ENCODE measurements around the gene C3orf20. TPM values are rescaled to one million over a fixed set of nuclear protein-coding genes. Genes with fewer than 3 reads are reported as not detected.

Gene C3orf20
- total RNA-seq, 2 experiments from 2014 or later: 0.12 to 0.17 TPM

DNA sequence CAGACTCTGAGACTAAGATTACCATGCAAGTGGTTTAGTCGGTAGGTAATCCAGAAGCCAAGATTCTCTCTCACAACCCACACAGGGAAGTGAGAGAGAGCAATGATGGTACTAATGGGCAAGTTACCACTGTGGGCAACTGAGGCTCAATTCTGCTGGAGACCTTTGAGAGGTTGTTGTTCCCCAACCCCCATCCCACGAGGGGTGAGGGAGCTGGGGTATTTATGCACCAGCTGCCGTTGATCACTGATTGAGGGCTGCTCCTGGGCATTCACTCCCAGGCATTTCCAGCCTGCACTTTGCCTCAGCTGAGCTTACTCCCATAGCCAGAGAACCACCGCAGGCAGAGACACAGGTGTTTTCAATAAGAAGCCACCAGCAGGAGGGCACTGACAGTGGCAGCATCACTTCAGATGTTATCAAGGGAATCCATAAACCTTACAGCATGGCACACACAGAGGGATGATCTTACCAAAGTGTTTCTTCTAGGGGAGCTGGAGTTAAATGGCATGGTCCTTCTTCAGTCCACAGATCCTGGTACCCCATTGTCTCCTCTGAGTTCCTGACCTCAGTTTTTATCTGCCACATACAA is 38.3 kb upstream of the C3orf20 start:
- Mint-ChIP-seq H3K9me3 (no peaks in the 10 kb centered on the region), H3K36me3 (ENCODE audit: low read depth) (no peaks in the 10 kb centered on the region), H3K27ac (no peak overlapping the region), H3K4me3 (no peak overlapping the region), H3K27me3 (ENCODE audit: low read depth) (peaks cover 33% of the 10 kb centered on the region), H3K4me1 (ENCODE audit: low read depth) (no peaks in the 10 kb centered on the region)
- CTCF ChIA-PET: interaction anchor here (1.0 kb wide), 1 partner anchor 145 kb away, joined by 5 read pairs; no protein-coding TSS in a partner anchor
- DNase-seq: no peak
- intact Hi-C loops (cut with micrococcal nuclease): no loop called here

GRCh38 chr3:14640157-14640562 is 34.8 kb upstream of the C3orf20 start:
- CTCF ChIA-PET: interaction anchor here (1.1 kb wide), 1 partner anchor 15 kb away, joined by 7 read pairs; no protein-coding TSS in a partner anchor
- no peaks in the 10 kb centered on the region for H3K4me1 Mint-ChIP-seq (ENCODE audit: low read depth)
- H3K4me3 Mint-ChIP-seq: no peak overlapping the region
- intact Hi-C loops (cut with micrococcal nuclease): no loop called here
- H3K9me3 Mint-ChIP-seq: no peaks in the 10 kb centered on the region
- no peak for DNase-seq
- H3K27ac Mint-ChIP-seq: no peak overlapping the region
- H3K27me3 Mint-ChIP-seq (ENCODE audit: low read depth): peaks cover 33% of the 10 kb centered on the region
- H3K36me3 Mint-ChIP-seq (ENCODE audit: low read depth): no peaks in the 10 kb centered on the region

- CTCF ChIA-PET: interaction anchor here (0.8 kb wide), 1 partner anchor 9 kb away, joined by 4 read pairs; no protein-coding TSS in a partner anchor
- peaks cover 29% of the 10 kb centered on the region for H3K27me3 Mint-ChIP-seq (ENCODE audit: low read depth)
- H3K4me3 Mint-ChIP-seq: no peak overlapping the region
- no peak for DNase-seq
- no peak overlapping the region for H3K27ac Mint-ChIP-seq
- no peaks in the 10 kb centered on the region for H3K9me3 Mint-ChIP-seq
- intact Hi-C loops (cut with micrococcal nuclease): no loop called here
- H3K36me3 Mint-ChIP-seq (ENCODE audit: low read depth): no peaks in the 10 kb centered on the region
- H3K4me1 Mint-ChIP-seq (ENCODE audit: low read depth): no peaks in the 10 kb centered on the region
These were observed 34.2 kb upstream of the C3orf20 start for GRCh38 chr3:14640734-14641133.

DNA sequence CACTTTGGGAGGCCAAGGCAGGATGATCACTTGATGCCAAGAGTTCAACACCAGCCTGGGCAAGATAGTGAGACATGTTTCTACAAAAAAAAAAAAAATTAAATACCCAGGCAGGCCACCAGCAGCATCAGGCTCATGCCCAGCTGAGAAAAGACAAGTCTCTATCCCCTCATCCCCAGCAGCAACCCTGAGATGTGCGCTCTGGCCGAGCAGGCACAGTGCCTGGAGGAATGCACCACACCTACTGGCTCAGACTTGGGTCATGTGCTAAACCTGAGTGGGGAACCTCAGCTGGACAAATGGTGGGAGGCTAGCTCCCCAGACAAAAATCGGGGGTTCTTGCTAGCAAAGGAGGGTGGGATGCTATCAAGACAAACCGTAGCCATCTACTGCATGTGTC is 33.6 kb upstream of the C3orf20 start:
- no peaks in the 10 kb centered on the region for H3K4me1 Mint-ChIP-seq (ENCODE audit: low read depth)
- intact Hi-C loops (cut with micrococcal nuclease): no loop called here
- no peak overlapping the region for H3K4me3 Mint-ChIP-seq
- H3K27me3 Mint-ChIP-seq (ENCODE audit: low read depth): peaks cover 24% of the 10 kb centered on the region
- H3K27ac Mint-ChIP-seq: no peak overlapping the region
- no peak for DNase-seq
- CTCF ChIA-PET: interaction anchor here (0.8 kb wide), 1 partner anchor 8 kb away, joined by 4 read pairs; no protein-coding TSS in a partner anchor
- no peaks in the 10 kb centered on the region for H3K9me3 Mint-ChIP-seq
- H3K36me3 Mint-ChIP-seq (ENCODE audit: low read depth): no peaks in the 10 kb centered on the region

- no peak overlapping the region for H3K27ac Mint-ChIP-seq
- intact Hi-C loops (cut with micrococcal nuclease): no loop called here
- H3K4me1 Mint-ChIP-seq (ENCODE audit: low read depth): peaks cover 7% of the 10 kb centered on the region
- H3K27me3 Mint-ChIP-seq (ENCODE audit: low read depth): no peaks in the 10 kb centered on the region
- no peak for DNase-seq
- no peak overlapping the region for H3K4me3 Mint-ChIP-seq
- CTCF ChIA-PET: no interaction called here
- H3K9me3 Mint-ChIP-seq: no peaks in the 10 kb centered on the region
- no peaks in the 10 kb centered on the region for H3K36me3 Mint-ChIP-seq (ENCODE audit: low read depth)
These were observed 29.5 kb upstream of the C3orf20 start for GRCh38 chr3:14645453-14645852.

DNA sequence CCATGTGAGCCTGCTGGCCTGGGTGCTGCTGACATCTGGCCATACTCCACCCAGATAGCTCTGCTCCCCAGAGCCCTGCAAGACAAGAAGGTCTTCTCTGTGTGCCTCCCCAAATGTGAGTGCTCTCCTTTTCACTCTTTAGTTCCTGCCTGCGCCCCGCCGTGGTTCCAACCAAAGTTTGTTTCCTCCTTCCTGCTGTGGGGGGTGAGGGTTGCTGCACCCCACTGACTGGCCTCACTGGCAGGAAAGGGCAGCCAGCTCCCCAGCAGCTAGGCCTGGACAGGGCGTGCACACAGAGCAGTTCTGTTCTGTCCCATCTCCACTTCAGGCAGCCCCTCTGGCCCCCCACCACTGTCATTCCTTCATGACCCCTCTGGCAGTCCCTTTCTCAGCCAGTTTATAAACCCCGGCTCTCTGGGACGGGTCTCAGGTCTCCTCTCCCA is 28.8 kb upstream of the C3orf20 start:
- Mint-ChIP-seq H3K4me3 (no peak overlapping the region), H3K9me3 (no peaks in the 10 kb centered on the region), H3K4me1 (ENCODE audit: low read depth) (peaks cover 10% of the 10 kb centered on the region), H3K36me3 (ENCODE audit: low read depth) (no peaks in the 10 kb centered on the region), H3K27ac (no peak overlapping the region), H3K27me3 (ENCODE audit: low read depth) (no peaks in the 10 kb centered on the region)
- no peak for DNase-seq
- intact Hi-C loops (cut with micrococcal nuclease): no loop called here
- CTCF ChIA-PET: no interaction called here

DNA sequence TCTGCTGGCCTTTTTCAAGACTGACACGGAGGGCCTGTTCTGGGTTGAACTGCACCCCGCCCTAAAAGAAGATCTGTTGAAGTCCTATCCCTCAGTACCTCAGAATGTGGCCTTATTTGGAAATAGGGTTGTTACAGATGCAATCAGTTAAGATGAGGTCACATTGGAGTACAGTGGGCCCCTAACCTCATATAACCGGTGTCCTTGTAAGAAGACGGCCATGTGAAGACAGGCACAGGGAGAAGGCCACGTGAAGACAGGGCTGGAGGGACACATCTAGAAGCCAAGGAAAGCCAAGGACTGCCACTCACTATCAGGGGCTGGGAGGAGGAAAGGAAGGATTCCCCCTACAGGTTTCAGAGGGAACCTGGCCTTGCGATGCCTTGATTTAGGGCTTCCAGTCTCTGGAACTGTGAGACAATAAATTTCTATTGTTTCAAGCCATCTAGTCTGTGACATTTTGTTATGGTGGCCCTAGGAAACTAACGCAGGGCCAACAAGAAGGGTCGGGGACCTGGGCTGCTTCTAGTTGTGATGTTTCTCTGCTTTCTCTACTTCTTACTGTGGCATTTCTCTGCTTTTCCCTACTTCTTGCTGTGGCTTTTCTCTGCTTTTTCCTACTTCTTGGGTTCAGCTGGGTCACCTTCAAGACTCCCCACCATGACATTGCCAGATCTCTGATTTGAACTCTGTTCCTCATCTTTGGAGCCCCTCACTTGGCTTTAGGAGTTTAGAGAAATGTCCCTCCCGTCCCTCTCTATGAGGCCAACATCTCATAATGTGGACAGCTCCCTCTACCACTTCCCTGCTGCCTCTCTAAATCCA is 28.1 kb upstream of the C3orf20 start:
- no peak overlapping the region for H3K27ac Mint-ChIP-seq
- intact Hi-C loops (cut with micrococcal nuclease): no loop called here
- CTCF ChIA-PET: interaction anchor here (1.4 kb wide), 1 partner anchor 12 kb away, joined by 3 read pairs; no protein-coding TSS in a partner anchor
- peaks cover under 1% of the 10 kb centered on the region for H3K36me3 Mint-ChIP-seq (ENCODE audit: low read depth)
- peaks cover 10% of the 10 kb centered on the region for H3K4me1 Mint-ChIP-seq (ENCODE audit: low read depth)
- H3K27me3 Mint-ChIP-seq (ENCODE audit: low read depth): no peaks in the 10 kb centered on the region
- H3K9me3 Mint-ChIP-seq: no peaks in the 10 kb centered on the region
- no peak for DNase-seq
- H3K4me3 Mint-ChIP-seq: no peak overlapping the region

DNA sequence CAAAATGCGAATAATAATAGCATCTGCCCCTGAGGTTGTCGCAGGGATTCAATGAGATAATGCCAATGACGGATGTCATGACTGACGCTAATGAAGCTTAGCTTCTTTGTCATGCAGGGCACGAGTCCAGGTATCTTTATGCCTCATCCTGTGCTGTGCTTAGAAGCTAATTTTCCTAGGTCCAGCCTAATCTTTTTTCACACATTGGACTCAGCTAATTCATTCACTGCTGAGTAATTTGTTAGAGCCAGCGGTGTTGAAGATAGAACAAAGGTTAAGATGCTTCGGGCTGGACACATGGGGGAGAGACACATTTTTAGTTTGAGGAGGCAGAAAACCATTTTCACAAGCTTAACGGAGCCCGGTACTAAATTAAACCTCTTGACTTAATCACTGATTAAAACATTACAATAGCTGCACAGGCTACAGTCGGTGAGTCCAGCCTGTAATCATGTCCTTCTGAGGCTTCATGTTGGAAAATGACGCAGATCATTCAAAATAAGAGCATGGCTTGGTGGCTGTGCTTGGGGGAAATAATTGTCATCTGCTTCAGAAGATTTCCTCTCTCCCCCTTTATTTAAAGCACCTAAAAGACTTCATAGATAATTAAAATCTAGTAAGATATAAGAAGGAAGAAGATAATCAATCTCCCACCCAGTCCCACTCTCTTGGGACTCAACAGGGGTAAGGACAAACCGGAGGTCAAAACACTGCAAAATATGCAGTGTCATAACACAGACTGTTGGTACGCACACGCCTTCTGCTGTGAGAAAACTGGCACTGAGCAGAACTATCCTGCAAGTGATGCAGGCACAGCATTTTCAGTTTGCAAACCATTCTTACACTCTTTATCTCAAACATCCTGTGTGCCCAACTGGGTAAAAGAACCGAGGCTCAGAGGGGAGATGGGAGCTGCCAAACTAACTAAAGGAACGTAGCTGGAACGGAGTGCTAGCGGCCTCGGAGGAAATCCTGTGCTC is 26.7 kb upstream of the C3orf20 start:
- no peak overlapping the region for H3K4me3 Mint-ChIP-seq
- H3K27me3 Mint-ChIP-seq (ENCODE audit: low read depth): no peaks in the 10 kb centered on the region
- DNase-seq: no peak
- CTCF ChIA-PET: interaction anchor here (1.4 kb wide), 2 partner anchors 13 to 15 kb away, joined by 3 read pairs; no protein-coding TSS in a partner anchor
- no peaks in the 10 kb centered on the region for H3K9me3 Mint-ChIP-seq
- no peak overlapping the region for H3K27ac Mint-ChIP-seq
- peaks cover 6% of the 10 kb centered on the region for H3K36me3 Mint-ChIP-seq (ENCODE audit: low read depth)
- peaks cover 20% of the 10 kb centered on the region for H3K4me1 Mint-ChIP-seq (ENCODE audit: low read depth)
- intact Hi-C loops (cut with micrococcal nuclease): no loop called here

DNA sequence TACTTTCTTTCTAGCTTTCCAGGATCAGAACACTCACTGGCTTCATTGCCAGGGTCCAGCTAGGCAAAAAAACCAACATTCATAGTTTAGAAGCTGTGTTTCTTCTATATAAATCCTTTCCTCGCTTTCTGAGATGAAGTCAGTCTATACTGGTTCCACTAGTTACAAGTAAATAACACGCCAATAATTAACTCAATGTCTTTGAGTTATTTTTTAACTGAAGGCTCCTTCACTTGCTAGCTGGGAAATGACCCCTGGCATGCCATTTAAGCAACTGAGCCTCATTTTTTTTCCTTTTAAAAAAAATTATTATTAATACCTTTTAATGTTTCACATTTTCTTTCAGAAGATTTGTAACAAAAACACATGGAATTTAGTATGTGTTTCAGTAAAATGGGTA is 25.5 kb upstream of the C3orf20 start:
- H3K9me3 Mint-ChIP-seq: no peaks in the 10 kb centered on the region
- peaks cover 6% of the 10 kb centered on the region for H3K36me3 Mint-ChIP-seq (ENCODE audit: low read depth)
- H3K27ac Mint-ChIP-seq: no peak overlapping the region
- H3K4me1 Mint-ChIP-seq (ENCODE audit: low read depth): peaks cover 29% of the 10 kb centered on the region
- no peak overlapping the region for H3K4me3 Mint-ChIP-seq
- no peaks in the 10 kb centered on the region for H3K27me3 Mint-ChIP-seq (ENCODE audit: low read depth)
- no peak for DNase-seq
- intact Hi-C loops (cut with micrococcal nuclease): no loop called here
- CTCF ChIA-PET: interaction anchor here (0.9 to 1.4 kb wide), 2 partner anchors 8 to 16 kb away, joined by 3 to 4 read pairs; no protein-coding TSS in a partner anchor

DNA sequence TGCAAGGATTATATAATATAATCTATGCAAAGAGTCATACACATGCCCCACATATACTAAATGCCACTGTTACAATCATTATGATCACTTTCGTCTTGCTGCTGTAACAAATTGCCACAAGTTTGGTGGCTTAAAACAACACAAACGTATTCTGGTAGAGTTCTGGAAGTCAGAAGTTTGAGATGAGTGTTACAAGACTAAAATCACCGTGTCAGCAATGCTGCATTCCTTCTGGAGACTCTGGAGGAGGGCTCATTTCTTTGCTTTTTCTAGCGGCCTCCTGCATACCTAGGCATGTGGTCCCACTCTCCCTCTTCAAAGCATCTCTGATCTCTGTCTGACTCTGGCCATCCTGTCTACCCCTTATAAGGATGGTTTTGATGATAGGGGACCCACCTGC is 24.7 kb upstream of the C3orf20 start:
- intact Hi-C loops (cut with micrococcal nuclease): loop anchor here (2.0 to 5.0 kb wide), 6 partner anchors 247 to 1638 kb away; partner anchors contain the start of genes CAPN7, CHCHD4, EAF1 and METTL6
- CTCF ChIA-PET: no interaction called here
- H3K27ac Mint-ChIP-seq: peak overlapping the region; percentile 98
- peaks cover 6% of the 10 kb centered on the region for H3K36me3 Mint-ChIP-seq (ENCODE audit: low read depth)
- H3K9me3 Mint-ChIP-seq: no peaks in the 10 kb centered on the region
- peak overlapping the region; percentile 99 for H3K4me3 Mint-ChIP-seq
- H3K27me3 Mint-ChIP-seq (ENCODE audit: low read depth): no peaks in the 10 kb centered on the region
- peaks cover 29% of the 10 kb centered on the region for H3K4me1 Mint-ChIP-seq (ENCODE audit: low read depth)
- DNase-seq: no peak

DNA sequence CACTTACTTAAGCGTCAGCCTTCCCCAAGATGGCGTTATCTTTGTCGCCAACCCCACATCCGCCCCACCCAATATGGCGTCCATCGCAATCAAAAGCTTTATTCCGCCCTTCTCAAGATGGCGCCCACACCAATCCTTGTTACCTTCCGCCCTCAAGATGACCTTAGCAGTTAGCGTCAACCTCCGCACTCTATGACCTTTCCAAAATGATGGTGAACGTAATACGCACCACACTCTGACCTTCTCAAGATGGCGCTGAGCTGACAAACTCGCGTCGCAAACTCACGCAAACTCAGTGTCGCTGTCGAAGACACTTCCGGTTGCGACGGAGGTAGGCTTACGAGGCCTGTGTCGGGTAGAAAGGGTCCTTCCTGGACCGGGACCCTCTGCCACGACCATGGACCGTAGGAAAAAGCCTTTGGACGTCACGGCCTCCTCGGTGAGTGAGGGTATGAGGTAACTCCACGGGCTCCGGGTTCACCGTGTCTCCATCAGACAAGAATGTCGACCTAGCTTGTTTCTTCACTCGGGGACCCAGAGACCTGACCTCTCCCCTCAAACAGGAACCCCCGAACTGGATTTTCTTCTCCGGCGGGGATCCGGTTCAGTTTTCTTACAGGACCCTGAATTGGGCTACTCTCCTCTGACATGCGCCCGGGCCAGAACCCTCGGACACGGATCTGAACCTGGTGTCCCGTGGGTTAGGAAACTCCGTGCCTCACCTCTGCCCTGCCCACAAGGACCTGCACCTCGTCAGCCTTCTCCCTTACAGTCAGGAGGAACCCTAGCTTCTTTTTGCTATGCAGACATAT is 23.3 kb upstream of the C3orf20 start, which contains the start of gene CCDC174:
Gene CCDC174 (plus strand): TSS at position 323 of the 812 bp plus-strand sequence. CDS start 75 bp downstream, at position 398.
- no peaks in the 10 kb centered on the region for H3K27me3 Mint-ChIP-seq (ENCODE audit: low read depth)
- H3K9me3 Mint-ChIP-seq: no peaks in the 10 kb centered on the region
- peak within 1 kb of the TSS; percentile 98 for H3K27ac Mint-ChIP-seq
- peak within 1 kb of the TSS; percentile 99 for H3K4me3 Mint-ChIP-seq
- peak; percentile 97 for DNase-seq
- intact Hi-C loops (cut with micrococcal nuclease): loop anchor here (1.0 to 5.0 kb wide), 12 partner anchors 53 to 1639 kb away; partner anchors contain the start of genes CAPN7, CHCHD4, EAF1 and LSM3
- H3K4me1 Mint-ChIP-seq (ENCODE audit: low read depth): peaks cover 38% of the 10 kb centered on the region
- peaks cover 12% of the 10 kb centered on the region for H3K36me3 Mint-ChIP-seq (ENCODE audit: low read depth)
- CTCF ChIA-PET: interaction anchor here (1.4 to 1.9 kb wide), 3 partner anchors 17 to 143 kb away, joined by 4 to 7 read pairs (median 6); no protein-coding TSS in a partner anchor

All from activated naive CD4-positive, alpha-beta T cell treated with anti-CD3 and anti-CD28 coated beads for 36 hours (primary cell).